ENCODE measurements around the gene FAM163A.

GRCh38 chr1:179719272-179719671 lies 23.8 kb upstream of the FAM163A start:
- TF ChIP-seq POLR2A (IDR thresholded peaks at IDR 0.05; ENCODE audit: low read depth, low read length) (no peak), POLR2AphosphoS5 (IDR thresholded peaks at IDR 0.05; ENCODE audit: low read depth, low read length) (no peak), TAF1 (IDR thresholded peaks at IDR 0.05; ENCODE audit: low read depth, low read length) (no peak), SPI1 (IDR thresholded peaks at IDR 0.05; ENCODE audit: low read depth, low read length) (no peak), POU2F2 (IDR thresholded peaks at IDR 0.05; ENCODE audit: low read depth, low read length) (no peak)

Data from GM12891 (cell line).